Esophagus squamous epithelium (tissue), 4 donors: Measurements from ENCODE around the gene ARV1.

Source experiments
- CTCF ChIP-seq, 6 experiments: fragments of 450-650 bp in 4 of 6; fragments of 200-600 bp in 2 of 6; sonication (generic) in 2 of 6; IDR thresholded peaks; one replicate each; pipeline ENCODE4 v1.5.1; 2016 to 2019; ENCODE audit warnings: antibody characterized with exemption in 6 of 6, mild to moderate bottlenecking in 4 of 6, moderate library complexity in 4 of 6
- POLR2A ChIP-seq, 4 donors: fragments of 450-650 bp; IDR thresholded peaks; one replicate each; pipeline ENCODE4 v1.6.1; 2017; ENCODE audit warnings: antibody characterized with exemption in 4 of 4, mild to moderate bottlenecking in 4 of 4, moderate library complexity in 3 of 4

GRCh38 chr1:230976825-230977747 lies 1.8 kb upstream of the ARV1 start:
- no peak for TF ChIP-seq CTCF (IDR thresholded peaks at IDR 0.05)
- TF ChIP-seq POLR2A (IDR thresholded peaks at IDR 0.05) = no peak
